GM19395 (cell line): ENCODE results near the gene NOX5.
"Not testable (repeated sequence)": the region's sequence is repeated elsewhere in the genome, so short reads cannot be mapped to it uniquely, and the experiment has no call there.

Source experiments
- ATAC-seq: cut with Tn5 transposase; IDR thresholded peaks from one replicate; pipeline ENCODE4 v1.9.1; 2021; ENCODE audit warnings: mild to moderate bottlenecking, moderate library complexity; ENCODE audit not compliant: unreplicated experiment

Gene NOX5

DNA sequence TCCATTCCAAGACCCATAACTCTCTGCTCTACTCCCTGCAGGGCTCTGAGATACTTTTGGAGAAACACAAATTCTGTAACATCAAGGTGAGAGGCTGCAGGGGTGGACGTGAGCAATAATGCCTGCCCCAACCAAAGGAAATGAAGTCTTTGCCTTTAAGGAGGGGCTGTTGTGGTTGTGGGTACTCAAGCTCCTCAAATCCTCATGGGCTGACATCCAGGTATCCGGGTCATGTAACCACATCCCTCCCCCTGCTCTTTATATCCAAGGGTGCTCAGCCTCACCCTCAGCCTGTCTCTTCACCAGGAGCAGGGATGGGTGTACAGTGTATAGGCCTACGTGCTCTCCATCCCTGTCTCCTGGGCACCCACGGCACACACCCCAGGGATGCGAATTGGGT is 32.3 kb downstream of the NOX5 start:
- ATAC-seq: no peak

DNA sequence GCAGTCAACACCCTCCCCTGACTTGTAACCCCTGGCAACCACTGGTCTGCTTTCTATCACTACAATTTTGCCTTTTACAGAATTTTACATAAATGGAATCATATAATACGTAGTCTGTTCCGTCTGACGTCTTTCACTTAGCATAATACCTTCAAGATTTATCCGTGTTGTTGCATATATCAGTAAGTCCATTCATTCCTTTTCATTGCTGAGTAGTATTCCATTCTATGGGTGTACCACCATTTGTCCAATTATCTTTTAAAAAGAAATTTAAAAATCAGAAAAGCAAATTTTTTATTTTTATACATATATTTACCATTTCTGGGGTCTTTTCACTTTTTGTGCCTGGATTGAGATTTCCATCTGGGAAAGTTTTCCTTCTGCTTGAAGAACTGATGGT is 35.5 kb downstream of the NOX5 start:
- ATAC-seq: no peak

- no peak for ATAC-seq
Measured at GRCh38 chr15:69055251-69055650, 40.8 kb downstream of the NOX5 start.

DNA sequence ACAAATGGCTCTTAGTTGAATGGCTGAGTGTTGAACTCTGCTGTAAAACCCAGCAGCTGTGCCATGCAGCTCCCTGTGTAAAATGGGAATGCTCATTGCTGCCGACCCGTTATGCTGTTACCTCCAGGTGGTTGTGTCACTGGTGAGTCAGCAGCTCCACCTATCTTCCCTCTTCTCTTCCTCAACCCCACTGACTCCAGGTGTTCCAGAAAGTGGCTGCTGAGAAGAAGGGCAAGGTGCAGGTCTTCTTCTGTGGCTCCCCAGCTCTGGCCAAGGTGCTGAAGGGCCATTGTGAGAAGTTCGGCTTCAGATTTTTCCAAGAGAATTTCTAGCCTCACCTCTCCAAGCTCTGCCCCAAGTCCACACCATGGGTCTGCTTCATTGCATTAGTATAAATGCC is 41.9 kb downstream of the NOX5 start:
- no peak for ATAC-seq

DNA sequence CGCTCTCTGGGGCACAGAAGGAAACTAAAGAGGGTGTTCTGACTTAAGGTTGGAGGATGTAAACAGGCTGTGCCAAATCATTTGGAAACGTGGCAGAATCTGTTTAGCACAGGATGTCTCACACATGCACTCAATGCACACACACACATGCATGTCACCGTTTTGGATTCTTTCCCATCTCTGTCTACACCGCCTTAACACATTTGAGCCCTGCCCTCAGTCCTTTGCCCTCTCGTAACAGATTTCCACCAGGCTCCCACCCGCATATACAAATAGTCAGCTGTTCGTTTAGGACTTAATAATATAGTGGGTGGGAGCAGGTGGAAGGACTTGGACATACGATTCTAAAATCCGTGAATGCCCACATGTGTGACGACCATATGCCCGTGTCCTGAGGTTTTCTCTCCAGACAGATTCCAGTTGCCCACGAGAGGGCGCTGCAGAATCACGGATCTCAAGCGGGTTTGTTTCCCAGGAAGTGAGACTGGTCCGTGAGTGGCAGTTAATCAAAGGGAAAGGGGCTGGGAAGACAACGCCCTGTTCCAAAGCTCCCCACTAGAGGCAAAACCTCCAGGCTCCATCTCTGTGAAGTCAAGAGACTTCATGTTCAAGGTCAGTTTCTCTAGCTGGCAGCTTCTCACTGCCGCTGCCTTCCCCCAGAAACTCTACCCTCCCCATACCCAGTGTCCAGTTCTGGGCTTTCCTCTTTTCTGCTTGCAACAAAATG is 44.5 kb downstream of the NOX5 start:
- ATAC-seq: no peak

DNA sequence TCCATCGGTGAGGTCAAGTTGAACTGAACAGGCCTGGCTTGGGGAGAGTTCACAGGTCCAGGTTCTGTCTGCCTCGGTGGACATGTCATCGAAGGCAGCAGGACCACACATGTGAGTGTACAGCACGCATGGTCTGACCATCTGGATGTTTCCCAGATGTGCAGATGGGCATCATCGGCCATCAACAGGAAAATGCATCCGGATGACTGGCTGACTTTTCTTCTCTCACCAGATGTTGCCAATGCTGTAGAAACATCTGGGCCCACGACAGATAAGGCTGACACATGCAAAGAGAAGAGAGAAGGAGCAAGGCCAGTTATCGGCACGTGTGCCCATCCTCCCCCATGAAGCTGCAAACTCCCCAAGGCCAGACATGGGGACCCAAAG is 45.1 kb downstream of the NOX5 start:
- no peak for ATAC-seq

GRCh38 chr15:69060041-69060481 is 45.6 kb downstream of the NOX5 start:
- ATAC-seq: no peak

DNA sequence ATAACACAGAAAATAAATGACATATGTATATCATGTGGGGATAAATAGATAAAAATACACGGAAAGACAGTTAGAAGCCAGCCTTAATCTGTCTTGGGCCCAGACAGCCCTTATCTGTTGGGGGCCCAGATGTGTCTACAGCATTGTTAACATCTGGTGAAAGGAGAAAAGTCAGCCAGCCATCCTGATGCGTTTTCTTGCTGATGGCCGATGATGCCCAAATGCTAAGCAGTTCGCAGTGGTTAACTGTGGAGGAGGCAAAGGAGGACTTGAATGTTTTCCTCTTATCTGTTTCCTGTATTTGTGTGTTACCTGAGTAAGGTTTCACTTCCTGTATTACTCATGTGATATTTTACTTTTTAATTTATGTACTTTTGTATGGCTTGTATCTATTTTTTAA is 46.2 kb downstream of the NOX5 start:
- ATAC-seq: no peak

DNA sequence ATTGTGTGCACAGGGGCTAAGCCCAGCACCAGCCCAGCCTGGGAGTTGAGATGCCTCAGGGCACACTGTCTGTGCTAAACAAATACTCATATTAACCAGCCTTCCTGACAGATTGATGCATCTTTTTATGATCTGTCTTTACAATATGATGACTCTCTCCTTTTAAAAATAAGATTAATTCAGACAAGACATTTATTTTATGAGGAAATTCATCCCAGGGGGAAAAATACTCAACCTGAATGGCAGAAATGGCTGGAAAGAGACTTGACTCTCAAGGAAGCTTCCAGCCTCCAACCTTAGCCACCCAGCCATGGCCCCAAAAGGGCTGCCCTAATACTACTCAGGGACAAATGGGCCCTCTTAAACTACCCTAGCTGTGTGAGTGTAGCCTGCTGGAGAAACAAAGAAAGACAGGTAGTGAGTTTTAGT is 46.9 kb downstream of the NOX5 start:
- ATAC-seq: no peak

- ATAC-seq: no peak
Measured at GRCh38 chr15:69064649-69065048, 50.2 kb downstream of the NOX5 start.

DNA sequence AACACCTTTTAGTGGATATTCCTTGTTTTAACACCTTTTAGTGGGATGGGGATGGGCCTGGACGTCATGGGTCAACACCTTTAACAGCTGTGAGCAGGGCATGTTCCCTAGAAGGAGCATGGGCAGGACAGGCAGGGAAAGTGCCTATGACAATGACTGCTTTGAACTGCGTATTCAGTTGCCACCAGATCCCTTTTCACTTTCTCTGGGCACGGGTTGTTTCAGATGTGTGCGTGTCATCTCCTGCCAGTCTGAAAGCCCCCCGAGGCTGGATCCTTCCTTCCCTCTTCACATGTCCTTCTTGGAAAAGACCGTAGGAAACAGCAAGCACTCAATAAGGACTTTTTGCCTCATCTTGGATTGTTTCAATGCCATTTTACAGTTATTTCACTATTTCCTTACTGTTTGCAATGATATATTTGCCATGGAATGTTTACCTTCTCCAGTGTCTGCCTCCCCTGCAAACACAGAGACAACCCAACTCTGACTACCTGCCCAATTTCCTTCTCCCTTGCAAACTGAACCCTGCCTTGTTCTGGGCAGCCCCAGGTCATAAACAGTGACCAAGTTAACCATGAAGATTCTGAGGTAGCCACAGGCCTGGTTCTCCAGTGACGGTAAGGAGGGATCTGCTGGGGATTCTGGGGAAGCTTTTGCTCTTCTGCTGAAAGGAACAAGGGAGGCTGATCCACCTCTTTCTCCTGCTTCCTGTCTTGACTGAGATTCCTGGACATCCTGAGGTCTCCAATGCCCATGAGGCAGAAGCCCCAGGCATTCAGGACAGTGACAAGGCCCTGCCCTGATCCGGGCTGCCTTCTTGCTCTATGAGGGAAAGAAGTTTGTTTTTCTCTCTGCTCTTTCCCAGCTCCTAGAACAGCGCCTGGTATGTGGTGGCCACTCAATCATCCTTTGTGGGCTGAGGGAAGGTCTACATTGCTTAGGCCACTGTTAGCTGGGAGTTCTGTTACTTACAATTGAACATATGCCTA is 51.8 kb downstream of the NOX5 start:
- no peak for ATAC-seq

GRCh38 chr15:69067296-69067695 is 52.8 kb downstream of the NOX5 start:
- no peak for ATAC-seq

DNA sequence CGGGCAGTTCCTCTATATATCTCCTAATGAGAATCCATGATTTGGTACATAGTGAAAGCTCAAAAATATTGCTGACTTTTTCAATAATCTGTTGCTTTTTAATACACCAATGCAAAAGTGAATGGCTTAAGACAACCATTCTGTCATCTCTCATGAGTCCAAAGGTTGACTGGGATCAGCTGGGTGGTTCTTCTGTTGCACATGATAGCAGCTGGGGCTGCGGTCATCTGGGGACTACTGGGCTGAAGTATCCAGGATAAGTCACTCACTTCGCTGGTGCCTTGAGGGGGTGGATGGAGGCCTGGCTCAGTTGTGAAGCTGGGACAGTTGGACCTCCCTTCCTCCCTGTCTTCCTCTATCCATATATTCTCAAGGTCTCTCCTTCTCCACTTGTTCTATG is 53.7 kb downstream of the NOX5 start:
- ATAC-seq: no peak

- not testable (repeated sequence) for ATAC-seq
Measured at GRCh38 chr15:69069290-69069689, 54.8 kb downstream of the NOX5 start.

- ATAC-seq: no peak
Measured at GRCh38 chr15:69069996-69070395, 55.5 kb downstream of the NOX5 start.

- no peak for ATAC-seq
Measured at GRCh38 chr15:69070396-69070795, 55.9 kb downstream of the NOX5 start.

DNA sequence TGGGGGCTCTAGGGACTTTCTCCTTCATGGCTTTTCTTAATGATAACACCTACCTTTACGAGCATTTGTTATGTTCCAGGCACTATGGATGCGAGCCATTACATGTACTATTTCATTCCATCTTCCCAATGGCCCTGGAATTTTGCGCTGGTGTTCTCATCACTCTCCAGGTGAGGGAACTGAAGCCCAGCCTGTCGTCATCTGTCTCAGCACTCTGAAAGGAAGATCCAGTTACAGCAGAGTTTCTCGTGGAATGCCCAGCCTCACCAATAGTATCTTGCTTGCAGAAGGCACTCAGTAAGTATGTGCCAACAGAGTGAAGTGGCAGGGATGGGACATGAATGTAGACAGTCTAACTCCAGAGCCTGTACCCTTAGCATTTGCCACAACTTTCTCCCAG is 56.8 kb downstream of the NOX5 start:
- ATAC-seq: no peak

DNA sequence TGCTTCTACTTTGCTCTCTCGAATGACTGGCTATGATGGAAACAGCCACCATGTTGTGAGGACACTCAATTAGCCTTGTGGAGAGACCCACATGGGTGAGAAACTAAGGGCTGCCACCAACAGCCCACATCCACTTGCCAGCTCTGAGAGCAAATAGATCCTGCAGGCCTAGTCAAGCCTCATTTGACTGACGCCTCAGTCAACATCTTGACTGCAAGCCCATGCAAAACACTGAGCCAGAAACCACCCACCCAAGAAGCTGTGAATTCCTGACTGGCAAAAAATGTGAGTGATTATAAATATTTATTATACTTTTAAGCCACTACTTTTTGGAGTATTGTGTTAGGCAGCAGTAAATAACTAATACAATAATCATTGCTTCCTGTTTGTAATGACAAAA is 58.4 kb downstream of the NOX5 start:
- no peak for ATAC-seq

DNA sequence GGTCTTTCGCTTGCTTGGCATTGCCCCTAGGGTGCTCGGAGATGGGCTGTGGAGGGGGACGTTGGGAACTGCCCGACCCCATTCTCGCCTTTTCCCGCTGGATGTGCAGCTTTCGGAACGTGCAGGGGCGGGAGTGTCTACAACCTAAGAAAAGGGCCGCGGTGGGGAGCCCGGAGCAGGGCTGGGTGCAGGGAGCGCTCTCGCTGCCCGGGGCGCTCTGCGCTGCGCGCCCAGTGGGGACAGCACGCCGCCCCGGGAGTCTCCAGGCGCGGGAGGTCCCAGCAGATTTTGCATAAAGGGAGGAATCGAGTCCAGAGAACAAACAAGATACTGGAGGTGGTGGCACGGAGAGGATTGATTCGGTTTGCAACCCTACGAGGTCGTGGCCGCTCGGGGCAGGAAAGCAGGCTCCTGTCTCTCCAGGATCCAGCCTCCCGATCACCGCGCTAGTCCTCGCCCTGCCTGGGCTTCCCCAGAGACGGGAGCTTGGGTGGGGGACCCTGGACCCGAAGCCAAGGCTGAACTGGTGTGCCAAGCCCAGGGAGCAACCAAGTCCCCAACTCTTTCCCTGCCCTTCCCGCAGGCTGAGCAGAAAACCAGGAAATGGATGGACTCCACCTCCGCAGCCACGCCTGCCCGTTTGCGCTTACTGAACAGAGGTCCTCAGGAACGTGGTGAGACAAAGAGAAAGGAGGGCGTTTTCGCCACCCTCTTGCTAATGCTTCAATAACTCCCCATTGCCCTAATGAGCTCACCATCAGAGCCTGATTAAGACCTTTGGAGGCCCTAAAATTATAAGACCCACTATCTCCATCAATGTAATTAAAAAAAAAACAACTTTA is 59.7 kb downstream of the NOX5 start:
- no peak for ATAC-seq

DNA sequence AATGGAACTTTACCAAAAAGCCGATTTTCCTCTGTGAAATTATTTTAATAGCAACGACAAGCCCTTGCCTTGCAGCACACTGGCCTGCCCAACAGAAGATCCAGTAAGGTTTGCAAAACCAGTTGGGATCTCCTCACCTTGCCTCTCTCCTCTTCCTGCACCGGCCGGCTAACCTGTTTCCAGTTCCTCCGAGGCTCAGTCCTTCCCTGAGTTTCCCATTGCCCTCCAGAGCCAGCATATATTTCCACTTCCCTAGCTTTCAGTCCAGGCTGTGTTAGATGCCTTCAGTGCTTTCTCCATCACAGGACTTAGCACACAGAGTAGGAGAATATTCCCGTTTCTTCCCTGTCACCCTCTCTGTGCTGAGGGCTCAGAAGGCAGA is 60.3 kb downstream of the NOX5 start:
- no peak for ATAC-seq

- ATAC-seq: no peak
Measured at GRCh38 chr15:69075440-69075839, 60.9 kb downstream of the NOX5 start.
